Measurements from ENCODE around the gene LRMDA.

Gene LRMDA

DNA sequence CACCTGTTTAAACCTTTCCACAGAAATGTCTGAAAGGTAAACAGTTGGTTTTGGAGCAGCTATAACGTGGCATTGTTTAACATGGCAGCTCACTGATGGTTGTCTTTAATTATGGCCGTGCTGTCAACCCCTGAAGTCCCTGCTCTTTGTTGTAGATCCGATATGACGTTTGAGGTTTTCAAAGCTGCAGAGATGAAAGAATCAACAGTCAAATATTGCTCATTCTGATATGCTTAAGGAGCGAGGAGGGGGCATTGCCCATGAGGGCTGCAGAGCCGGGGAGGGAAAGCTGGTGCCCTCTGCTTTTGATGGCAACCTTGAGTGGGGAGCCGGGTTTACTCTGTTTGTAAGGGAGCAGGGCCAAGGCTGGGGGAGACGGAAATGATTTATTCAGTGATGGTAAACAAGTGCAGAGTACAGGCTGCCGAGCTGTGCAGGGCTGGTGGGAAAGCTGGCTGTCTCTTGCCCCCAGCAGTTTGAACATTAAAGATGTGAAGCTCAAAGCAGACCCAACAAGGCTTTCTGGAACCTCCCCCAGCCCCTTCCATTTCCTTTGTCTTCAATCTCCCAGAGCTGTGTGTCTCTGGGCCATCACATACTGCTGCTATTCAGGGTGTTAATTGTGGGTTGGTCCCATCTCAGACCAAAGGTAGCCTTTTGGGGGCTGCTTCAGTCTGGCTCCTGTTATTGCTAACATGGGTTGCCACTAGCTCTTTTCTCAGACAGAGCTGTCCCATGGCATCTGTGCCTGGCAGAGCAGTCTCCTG, 345.5 kb downstream of the LRMDA start:
- no peak for DNase-seq (ENCODE audit: low spot score)

DNA sequence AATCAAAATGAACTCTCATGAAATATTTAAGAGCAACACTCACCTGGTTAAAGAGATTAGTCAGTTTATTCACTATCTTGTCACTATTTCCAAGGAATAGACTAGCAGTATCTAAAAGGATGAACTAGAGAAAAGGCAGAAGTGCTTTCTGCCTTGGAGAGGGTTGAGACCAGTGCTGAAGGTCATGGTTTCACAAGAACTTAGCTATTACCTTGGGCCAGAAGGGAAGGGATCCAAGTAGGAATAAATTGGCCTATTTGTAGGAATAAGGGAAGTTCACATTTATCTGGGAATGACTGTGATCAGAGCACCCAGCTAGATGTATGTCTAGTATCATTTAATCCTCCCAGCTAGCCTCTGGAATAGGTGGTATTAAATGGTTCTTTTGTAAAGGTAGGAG, 347.2 kb downstream of the LRMDA start:
- DNase-seq (ENCODE audit: low spot score), result no peak

DNA sequence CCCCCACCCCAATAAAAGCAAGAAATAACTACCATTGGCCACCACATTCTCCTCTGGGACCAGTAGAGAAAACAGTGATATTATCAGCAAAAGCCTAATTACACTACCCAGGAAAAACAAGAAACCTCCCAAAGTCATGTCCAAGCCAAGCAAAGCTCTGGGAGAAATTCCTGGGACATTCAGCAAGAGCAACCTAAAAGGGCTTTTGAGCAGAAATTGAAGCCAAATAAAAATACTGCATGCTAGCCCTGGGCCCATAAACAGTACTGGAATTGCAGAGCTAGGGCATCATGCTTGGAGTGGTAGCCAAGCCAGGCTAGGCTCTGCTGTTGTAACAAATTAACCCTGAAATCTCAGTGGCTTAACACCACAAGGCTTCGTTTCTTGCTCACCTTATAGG, 347.9 kb downstream of the LRMDA start:
- DNase-seq (ENCODE audit: low spot score), result no peak

DNA sequence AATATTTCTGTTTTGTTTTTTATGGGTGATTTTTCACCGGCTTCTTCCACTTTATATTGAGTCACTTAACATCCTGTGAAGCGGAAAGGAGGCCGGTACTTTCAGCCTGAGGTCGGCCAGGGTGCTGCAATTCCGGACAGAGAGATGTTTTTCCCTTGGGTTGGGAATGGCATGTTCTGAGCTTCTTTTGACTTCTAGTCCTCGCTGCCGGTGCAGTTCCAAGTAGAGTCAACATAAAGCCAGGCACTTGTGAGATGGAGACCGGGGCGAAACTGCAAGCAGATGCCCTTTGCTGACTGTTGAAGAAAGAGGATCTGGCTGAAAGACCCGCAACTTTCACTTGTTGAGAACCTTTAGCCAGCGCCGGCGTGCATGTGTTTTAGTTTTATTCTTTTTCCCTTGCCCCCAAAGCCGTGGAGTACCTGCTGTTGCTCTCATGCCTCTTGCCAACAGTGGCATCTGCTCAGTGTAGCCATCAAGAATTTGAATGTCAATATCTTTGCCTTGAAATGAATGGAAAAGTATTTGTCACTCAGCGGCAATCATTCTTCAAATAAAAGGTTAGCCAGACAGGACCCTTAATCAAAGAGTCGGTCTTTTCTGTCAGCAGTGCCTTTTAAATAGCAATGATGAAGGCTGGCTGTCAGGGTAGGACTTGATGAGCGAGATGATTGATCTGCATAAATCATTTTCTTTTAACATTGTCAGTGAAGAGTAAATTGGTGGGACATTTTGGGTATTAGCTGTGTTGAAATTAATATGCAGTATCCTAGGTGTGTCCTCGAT, 351.2 kb downstream of the LRMDA start:
- no peak for DNase-seq (ENCODE audit: low spot score)

DNA sequence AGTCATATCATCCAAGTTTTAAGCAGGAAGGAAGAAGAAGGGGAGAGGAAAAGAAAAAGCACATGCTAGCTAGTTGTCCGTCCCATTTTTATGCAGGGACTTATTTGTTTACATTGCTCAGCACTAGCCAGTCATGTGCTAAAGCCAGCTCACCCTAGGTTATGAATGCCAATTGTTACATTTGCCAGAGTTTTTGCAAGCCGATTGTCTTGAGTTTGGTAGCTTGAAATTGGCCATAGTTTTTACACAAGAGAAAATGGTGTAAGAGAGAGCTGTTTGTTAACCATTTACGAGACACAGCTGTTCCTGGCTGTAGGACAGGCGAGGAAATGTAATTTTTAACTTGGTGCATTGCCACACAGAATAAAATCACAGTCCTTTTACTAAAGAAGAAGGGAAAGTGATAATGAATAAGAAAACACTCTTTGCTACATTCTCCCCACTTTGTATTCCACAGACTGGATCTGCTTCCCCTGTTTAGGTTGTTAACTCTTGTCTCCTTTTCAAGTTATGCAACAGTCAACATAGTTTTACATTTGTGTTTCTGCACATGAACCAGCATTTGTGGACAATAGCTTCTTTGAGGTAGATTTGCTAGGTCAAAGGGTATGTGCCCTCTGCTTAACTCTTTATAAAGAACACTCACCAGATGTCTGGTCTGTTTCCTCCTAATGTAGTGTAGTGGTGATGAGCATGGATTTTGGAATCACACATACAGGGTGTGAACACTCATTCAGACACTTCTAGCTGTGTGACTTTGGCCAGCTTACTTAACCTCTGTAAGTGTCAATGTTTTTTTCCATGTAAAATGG, 357.2 kb downstream of the LRMDA start:
- DNase-seq (ENCODE audit: low spot score), result no peak

DNA sequence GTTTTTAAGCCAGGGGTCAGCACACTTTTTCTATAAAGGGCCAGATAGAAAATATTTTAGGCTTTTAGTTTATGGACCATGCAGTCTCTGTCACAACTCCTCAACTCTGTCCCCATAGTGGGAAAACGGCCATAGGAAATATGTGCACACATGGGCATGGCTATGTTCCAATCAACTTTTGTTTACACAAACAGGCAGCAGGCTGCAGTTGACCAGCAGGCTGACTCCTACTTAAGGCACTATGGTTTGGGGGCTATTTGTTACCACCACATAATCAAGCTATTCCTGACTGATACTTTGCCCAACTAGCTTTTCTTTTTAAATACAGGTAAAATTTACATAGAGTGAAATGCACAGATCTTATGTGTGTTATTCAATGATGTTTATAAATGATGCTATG, 362.4 kb downstream of the LRMDA start:
- DNase-seq (ENCODE audit: low spot score), result no peak

DNA sequence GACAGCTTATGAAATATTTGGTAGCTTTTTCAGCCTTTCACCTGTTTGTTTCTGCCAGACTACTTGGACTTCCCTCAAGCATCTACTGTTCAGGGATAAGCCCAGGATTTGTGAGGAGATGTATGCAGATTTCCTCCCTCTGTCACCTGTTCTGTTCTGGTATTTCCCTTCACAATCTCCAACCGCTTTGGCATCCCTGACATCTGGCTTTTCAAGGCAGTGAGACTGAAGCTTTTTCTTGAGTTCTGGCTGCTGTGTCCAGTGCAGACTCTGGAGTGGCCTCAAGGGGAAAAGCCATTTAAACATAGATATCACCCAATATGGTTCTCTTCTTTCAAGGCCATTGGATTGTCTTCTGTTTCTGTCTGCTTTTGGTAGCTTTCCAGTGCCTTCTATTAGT, 369.7 kb downstream of the LRMDA start:
- no peak for DNase-seq (ENCODE audit: low spot score)

DNA sequence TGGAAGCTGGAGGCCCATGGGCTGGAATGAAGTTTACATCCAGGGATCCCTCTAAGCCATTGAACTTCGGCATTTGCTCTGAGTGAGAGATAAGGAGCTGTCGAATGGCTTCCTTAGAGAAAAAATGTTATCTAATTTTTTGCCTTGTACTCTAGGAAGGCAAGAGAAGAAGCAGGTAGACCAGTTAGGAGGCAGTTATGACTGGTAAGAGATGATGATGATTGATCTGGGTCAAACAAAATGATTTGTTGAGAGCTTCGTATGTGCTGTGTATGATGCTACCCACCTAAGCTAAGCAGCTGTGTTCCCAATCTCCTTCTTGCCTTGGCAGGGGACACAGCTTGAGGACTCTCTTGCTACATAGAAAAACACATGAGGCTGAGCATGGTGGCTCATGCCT, 370.2 kb downstream of the LRMDA start:
- no peak for DNase-seq (ENCODE audit: low spot score)

DNA sequence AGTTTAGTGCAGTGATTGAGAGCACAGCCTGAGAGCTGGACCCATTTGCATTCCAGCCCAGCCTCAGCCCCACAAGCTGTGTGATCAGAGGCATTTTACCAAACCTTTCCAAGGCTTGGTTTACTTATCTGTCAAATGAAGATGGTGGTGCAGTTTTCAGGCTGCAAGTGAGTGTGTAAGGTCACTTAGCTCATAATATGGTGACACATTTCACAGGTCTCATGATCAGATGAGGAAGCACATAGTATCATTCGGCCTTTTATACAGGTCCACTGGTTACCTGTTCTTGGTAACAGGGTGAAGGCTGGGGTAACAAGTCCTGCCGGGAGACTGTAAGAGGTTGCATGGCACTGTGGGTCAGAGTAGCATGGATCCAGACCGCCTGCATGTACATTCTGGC, 371.7 kb downstream of the LRMDA start:
- DNase-seq (ENCODE audit: low spot score), result no peak

DNA sequence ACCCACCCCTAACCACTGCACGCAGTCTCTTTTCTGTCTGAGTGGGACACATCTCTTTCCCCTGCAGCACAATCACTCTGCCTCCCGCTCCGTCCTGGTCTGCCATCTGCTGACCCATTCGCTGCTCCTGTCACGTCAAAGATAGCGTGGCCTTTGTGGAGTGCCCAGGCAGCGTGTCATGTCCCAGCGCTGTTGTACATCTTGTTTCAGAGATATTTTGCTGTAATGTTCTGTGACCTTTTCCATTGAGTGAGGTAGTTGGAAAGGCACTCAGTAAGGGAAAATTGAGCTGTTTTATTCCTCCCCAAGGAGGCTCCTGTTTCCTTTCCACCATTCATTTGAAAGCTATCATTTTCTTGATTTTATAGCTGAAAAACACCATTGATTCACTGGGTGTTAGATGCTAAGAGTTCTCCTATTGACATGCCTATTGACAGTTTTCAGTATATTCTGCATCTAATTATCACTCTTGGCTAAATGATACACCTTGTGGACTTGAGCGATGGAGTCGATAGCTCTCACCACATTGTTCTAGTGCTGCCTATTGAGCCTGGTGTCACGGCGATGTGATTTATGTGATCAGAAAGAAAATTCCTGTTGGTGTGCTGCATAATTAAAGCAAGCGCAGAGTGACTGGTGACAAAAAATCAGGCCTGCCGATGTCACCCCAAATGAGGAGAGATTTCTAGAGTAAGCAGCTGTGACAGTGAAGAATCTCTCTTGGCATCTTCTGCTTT, 372.6 kb downstream of the LRMDA start:
- DNase-seq (ENCODE audit: low spot score), result no peak

DNA sequence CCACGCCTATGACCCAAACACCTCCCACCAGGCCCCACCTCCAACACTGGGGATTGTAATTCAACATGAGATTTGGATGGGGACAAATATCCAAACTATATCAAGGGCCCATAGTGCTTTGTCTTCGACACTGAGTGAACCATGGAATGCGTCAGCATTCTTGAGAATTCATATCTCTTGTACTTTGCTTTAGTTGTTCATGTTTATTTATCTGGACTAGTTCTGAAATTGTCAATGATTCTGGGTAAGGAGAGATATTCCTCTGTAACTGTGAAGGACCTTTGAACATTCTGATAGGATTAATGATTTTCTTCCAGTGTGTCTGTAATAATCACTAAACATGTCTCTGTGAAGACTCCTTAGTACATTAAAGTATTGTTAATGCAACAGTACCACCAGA, 374.8 kb downstream of the LRMDA start:
- DNase-seq (ENCODE audit: low spot score), result no peak

DNA sequence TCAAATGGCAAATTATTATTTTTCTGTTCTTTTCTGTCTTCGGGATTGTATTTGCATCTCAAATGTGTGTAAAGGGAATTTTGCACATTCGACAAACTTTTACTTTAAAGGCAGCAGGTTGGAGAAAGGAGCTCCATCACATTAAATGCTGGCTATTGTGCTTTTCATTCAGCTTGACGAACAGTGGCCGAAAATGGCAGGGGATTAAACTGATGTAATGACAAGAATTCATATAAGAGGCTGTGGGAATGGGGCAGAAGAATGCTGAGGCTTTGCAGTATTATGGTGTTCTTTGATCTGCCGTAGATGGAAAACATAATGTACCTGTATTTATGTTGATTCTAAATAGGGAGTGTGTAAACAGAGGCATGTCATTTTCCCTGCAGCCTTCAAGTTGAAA, 376.0 kb downstream of the LRMDA start:
- DNase-seq (ENCODE audit: low spot score), result no peak

DNA sequence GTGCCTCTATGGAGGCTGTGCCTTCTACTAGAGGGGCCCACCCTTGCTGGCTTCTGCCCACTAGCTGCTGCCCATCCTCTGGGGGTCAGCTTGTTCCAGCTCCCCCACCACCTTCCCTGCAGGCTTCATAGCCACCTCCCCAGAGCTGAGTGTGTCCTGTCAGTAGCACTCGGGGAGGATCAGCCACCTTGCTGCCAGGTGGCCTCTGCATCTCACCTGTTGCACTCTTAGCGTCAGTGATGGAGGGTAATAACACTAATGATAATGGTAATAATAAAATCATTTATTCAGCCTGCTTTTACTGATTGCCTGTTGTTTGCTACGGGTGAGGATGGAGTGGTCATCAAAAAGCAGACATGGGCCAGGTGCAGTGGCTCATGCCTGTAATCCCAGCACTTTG, 377.6 kb downstream of the LRMDA start:
- DNase-seq (ENCODE audit: low spot score), result no peak

DNA sequence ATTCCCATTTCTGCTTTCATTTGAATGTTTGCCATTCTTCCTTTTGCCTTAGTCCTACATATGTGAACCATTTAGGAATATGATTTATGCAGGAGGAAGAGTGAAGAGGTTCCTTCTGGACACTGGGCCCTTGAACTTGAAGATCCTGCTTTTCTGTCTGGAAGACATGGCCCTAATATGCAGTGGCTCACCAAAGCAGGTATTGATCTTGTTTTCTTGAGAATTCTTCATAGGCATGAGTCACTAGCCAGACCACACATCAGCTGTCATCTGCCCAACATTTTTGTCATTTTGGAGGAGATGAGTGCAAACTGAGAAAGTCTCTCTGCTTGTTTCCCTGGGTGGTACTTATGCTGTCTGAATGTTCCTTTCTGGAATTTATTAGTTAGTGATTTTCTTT, 382.6 kb downstream of the LRMDA start:
- no peak for DNase-seq (ENCODE audit: low spot score)

DNA sequence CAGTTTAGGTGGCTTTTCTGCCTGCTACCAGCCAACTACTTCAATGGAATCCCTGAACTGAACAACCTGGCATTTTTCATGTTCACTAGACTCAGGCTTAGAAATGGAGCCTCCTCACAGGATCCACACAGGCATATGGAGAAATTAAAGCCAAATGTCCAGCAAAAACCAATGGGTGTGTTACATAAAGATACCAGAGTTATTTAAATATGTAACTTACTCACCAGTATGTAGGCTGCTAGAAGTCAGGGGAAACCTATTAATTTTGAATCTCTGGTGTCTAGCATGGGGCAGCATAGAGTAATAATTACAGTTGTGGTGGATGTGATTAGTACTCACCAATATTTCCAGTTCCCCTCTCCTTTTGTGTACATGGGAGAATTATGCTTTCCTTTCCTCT, 383.6 kb downstream of the LRMDA start:
- no peak for DNase-seq (ENCODE audit: low spot score)

DNA sequence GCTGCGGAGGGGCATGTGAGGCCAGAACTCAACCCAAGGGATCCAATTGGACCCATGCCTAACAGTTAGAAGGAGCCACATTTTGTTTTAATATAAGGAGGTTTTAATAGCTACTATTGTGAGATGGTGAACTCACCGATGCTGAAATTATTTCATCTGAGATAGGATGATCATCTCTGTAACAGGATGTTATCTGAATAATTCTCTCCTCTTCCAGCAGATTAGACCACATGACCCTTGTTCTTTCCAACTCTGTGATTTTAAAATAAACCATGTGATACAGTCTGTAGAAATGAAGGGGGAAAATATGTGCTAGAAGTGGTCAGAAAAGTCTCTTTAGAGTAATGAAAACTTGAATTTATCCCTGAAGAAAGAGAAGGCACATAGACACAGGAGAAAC, 385.8 kb downstream of the LRMDA start:
- DNase-seq (ENCODE audit: low spot score), result no peak

DNA sequence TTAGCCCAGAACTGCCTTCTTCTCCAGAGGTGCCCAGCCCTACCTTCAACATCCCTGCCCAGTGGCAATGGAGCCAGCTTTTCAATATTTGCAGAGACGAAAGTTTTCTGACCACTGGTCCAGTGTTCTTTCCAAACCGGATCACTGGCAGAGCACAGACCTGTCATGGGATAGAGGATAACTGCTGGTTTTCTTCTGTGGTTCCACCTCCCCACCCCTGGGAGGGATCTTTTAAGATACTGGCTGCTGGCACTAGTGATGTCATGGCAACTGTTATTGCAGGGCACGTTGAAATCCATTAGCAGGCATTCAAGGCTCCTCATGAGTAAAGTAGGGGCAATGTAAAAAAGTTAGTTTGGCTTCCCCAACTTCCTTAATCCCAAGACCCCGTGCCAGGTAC, 387.1 kb downstream of the LRMDA start:
- DNase-seq (ENCODE audit: low spot score), result no peak

DNA sequence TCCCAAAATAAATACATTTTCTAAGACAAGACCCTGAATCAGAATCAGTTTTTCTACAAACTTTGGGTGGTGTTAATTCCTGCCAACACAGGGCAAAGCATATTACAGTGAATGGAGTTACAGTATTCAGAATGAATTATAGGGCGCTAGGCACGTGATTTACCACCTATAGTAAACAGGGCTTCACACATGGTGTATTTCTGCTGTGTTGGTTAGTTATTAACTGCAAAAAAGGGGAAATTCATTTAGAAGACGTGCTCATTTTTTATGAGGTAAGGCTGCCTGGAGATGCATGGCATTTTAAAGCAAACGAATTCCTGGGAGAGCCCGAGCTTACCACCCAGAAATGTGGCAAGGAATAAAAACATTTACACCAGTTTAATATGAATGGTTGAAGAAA, 393.8 kb downstream of the LRMDA start:
- no peak for DNase-seq (ENCODE audit: low spot score)

DNA sequence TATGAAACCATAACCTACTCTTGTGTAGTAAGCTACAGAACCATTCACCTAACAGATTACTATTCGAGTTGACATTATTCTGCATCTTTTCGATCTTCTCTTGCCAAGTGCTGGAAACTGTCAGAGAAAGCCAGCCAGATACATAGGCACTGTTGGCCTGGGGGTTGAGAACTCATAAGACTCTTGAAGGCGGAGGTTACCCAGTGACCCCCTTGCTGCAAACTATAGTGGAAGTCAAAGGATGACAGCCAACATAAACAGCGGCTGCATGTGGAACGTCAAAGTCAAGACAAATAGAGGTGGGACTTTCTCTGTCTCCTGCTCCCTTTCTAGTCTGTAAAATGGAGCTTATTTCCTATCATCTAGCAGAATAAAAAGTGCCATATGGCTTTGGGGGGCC, 394.2 kb downstream of the LRMDA start:
- DNase-seq (ENCODE audit: low spot score), result no peak

DNA sequence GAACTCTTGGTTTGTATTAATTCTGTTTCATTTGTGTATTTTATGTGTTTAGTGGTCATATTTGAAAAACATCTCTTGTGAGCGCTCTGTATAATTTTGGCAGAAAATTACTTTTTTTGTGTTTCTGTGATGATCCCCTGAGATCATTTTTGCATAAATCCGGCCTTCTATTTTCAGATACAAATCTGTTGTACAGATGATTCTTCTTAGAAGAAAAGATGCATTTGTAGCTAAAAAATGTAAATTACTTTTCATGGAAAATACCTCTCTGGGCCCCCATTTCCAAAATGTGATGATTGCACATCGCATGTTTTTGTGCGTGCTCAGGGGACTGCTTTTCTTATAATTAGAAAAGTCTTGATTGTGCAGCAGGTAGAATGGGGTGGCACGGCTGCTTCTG, 395.4 kb downstream of the LRMDA start:
- no peak for DNase-seq (ENCODE audit: low spot score)

DNA sequence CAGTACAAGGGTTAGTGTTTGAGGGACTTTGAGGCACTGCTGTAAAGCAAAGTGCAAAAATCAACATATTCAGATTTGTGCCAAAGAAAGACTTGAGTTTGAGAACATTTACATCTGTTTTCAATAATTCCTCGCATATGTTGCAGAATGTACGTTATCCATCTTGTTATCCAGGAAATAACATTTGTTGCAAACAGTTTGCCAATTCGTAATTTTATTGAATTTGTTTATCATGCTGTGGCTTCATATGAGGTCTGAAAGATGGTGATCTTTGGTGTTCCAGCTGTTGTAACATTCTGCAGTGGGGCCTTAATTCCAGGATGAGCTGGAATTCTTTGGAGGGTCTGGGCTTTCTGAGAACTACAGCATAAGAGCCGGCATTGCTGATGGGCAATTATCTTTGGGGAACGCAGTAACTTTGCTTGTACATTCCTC, 396.2 kb downstream of the LRMDA start:
- no peak for DNase-seq (ENCODE audit: low spot score)

DNA sequence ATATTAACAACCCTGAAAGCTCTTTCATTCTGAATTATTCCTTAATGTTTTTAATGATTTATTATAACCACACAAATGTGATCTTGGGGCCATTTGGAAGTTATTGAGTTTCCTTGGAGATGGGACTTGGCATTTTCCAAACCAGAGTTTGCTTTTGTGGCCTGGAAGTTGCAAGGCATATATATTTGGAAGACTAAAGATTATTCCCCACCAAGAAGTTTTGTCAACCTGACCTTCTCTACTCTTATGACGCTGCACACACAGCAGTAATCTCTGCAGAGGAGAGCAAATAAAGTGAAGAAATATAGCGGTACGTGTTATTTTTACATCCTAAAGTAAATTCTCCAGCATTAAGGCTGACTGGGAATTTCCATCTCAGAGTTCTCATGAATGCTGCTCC, 397.0 kb downstream of the LRMDA start:
- no peak for DNase-seq (ENCODE audit: low spot score)
